HTR-8/SVneo (cell line): ENCODE measurements around the gene ADRB1.

ENCODE experiments used
- DNase-seq: peaks from one replicate; pipeline ENCODE4 v3.0.0; 2011; ENCODE audit warnings: low spot score, mixed read lengths; ENCODE audit not compliant: insufficient read length
- FAIRE-seq: peaks from 2 replicates; lab custom pipeline; 2011; peaks lifted over from hg19 to GRCh38; lab: Jason Lieb, UNC

ADRB1 gene

GRCh38 chr10:114043532-114044246, at the start of gene ADRB1:
TSS of gene ADRB1 (plus strand) at chr10:114043866. CDS start at chr10:114044133, 267 bp downstream.
- peak; percentile 82 for DNase-seq
- no peak for FAIRE-seq

DNA sequence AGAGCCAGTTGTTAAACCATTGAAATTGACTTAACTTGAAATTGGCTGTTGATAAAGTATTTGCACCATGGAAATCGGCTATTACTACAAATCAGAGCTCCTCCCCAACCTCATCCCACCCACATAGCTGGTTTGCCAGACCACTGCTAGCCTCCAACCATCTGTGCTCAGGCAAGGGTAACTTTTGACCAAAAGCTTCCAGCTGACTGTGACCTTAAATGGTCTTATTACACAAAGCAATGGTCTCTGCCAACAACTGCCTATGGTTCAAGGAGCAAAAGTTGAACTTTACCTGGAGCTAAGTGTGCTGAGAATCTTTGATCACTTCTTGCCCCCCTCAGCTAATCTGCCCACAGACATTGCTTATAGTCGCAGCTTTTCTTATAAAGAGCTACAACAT, 48.5 kb upstream of the ADRB1 start:
- DNase-seq (no peak), FAIRE-seq (no peak)

GRCh38 chr10:113997428-113997827, 46.2 kb upstream of the ADRB1 start:
- no peak for DNase-seq
- no peak for FAIRE-seq

- FAIRE-seq (no peak), DNase-seq (no peak)
These were observed 44.1 kb upstream of the ADRB1 start for GRCh38 chr10:113999531-113999930.

DNA sequence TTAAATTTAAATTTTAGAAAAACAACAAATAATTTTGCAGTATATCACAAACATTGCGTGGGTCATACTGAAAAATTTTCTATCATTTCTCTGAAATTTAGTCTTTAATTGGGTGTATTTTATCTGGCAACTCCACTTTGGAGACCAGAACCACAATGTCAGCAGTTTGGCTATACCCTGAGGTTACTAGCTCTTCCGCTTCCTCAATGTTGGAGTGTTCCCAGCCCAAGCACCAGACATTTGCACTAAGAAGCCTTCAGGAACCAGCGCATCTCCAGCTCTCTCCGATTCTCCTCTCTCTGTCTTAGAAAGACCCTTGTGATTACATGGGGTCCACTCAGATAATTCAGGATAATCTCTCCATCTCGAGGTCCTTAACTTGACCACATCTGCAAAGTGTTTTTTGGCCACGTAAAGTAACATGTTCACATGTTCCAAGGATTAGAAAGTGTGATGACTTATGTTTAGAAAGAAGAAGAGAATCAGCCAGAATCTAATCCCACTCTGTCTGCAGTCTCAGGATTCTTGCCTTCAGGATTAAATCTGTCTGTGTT, 43.1 kb upstream of the ADRB1 start:
- DNase-seq, result no peak
- FAIRE-seq, result no peak

DNA sequence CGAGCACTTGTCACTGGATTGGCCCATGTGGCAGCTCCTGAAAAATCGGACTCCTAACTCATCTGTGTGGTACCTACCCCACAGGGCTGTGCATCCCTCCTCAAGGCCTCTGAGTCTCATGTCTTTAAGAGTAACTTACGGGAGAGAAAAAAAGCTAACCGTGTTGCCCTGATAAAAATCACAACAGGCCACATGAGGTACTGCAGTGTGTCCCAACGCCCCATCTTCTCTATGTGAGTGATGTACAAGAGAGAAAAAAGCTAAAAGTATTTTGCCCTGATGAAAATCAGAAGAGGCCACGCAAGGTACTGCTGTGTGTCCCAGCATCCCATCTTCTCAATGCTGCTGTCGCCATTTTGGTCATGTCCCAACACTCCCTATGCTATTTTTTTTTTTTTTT, 41.2 kb upstream of the ADRB1 start:
- FAIRE-seq, result no peak
- DNase-seq, result no peak

- FAIRE-seq (no peak), DNase-seq (no peak)
These were observed 40.3 kb upstream of the ADRB1 start for GRCh38 chr10:114003161-114003941.

- FAIRE-seq (no peak), DNase-seq (no peak)
These were observed 34.2 kb upstream of the ADRB1 start for GRCh38 chr10:114009281-114009996.

- FAIRE-seq (no peak), DNase-seq (no peak)
These were observed 33.4 kb upstream of the ADRB1 start for GRCh38 chr10:114010316-114010715.

DNA sequence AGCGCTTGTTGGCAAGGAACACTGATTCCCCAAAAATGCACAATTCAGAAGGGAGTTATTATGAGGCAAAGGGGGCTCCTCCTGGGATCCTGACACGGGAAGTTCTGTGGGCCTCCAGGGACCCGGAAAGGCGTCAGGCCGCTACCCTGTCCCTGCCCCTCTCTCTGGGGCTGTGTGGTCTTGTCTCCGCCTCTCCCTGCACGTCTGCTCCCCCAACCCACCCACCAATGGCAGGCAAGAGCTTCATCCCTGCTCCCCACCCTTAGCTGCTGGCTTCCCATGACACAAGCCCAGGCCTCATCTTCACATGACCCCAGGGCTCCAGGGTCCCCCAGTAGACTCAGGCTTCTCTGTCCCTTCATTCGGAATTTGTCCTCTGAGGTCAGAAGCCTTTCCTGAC, 31.0 kb upstream of the ADRB1 start:
- no peak for FAIRE-seq
- DNase-seq, result no peak

GRCh38 chr10:114015708-114016107, 28.0 kb upstream of the ADRB1 start:
- FAIRE-seq, result no peak

GRCh38 chr10:114017271-114017670, 26.4 kb upstream of the ADRB1 start:
- FAIRE-seq, result no peak

More at GRCh38 chr10:114015708-114016107, 28.0 kb upstream of the ADRB1 start:
- no peak for DNase-seq

GRCh38 chr10:114017873-114018272, 25.8 kb upstream of the ADRB1 start:
- DNase-seq (no peak), FAIRE-seq (no peak)

More at GRCh38 chr10:114017271-114017670, 26.4 kb upstream of the ADRB1 start:
- no peak for DNase-seq

GRCh38 chr10:114019226-114019625, 24.4 kb upstream of the ADRB1 start:
- no peak for DNase-seq

DNA sequence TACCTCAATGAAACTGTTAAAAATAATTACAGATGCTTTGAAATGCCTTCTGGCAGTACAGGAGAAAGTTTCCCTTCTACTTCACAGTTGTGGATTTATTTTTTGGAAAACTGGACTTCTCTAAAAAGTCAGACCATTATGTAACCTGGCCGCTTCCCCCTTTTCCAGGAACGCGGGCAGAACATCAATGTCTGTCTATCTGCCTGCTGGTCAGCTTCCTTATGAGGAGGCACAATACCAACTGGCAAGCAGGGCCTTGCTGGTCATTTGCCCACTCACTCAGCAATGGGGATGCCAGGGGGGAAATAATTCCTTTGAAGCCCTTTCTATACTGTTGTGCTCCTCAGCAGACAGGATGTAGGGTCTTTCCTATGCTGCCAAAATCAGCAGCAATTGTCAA, 22.5 kb upstream of the ADRB1 start:
- FAIRE-seq (no peak), DNase-seq (no peak)

More at GRCh38 chr10:114019226-114019625, 24.4 kb upstream of the ADRB1 start:
- FAIRE-seq, result no peak

GRCh38 chr10:114021717-114022680, 21.7 kb upstream of the ADRB1 start:
- DNase-seq (no peak), FAIRE-seq (no peak)

GRCh38 chr10:114022766-114023597, 20.7 kb upstream of the ADRB1 start:
- no peak for DNase-seq
- FAIRE-seq, result no peak

DNA sequence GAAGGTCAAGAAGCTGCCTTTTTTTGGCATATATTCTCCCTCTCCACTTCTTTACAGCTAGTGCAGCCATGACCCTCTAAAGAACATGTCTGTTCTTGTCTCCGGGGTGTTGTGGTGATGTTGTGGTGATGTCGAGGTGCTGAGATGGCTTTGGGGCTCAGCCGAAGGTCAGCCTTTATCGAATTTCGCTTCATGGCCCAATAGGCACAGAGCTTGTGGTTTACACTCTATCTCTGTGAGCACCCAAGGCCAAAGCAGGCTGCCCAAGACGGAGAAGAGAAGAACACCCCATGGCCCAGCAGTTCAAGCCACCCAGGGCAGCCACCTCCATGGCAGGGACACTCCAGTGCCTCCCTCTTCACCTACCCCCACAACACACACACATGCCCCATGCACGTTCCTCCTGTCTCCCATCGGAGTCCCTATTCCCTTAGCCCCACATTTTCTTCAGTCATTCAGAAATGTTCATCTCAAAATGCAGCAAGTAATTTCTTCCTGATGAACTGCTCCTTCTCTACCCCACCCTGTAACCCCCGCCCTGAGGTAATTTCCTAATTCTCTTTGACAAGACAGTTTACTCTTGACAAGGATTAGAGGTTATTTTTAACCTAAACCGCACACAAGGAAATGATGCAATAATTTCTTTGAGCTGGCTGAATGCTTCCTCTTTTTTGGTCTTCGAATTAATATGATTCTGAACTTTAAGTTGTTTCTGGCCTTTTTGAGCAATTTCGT, 18.6 kb upstream of the ADRB1 start:
- no peak for FAIRE-seq
- no peak for DNase-seq
